ENCODE data around the gene ZNF410. TPM values are rescaled to one million over a fixed set of nuclear protein-coding genes. Genes with fewer than 3 reads are reported as not detected.

ZNF410 gene
- total RNA-seq (2022; extraction: Qiagen RNA extraction; ENCODE audit: low read depth): 42.3 to 57.3 TPM (median 44.2 TPM) in 5 replicates

GRCh38 chr14:73886449-73887317 lies at the start of gene ZNF410:
Gene ZNF410 (plus strand): TSS chr14:73886859. CDS start chr14:73892176, 5,317 bp downstream.

GRCh38 chr14:73851567-73852382 lies 34.9 kb upstream of the ZNF410 start, which contains the start of gene PTGR2:
Gene PTGR2 (plus strand): TSS chr14:73851831. CDS start chr14:73858863, 7,032 bp downstream.

GRCh38 chr14:73949752-73950734 lies 63.4 kb downstream of the ZNF410 start, which contains the start of the genes COQ6 and FAM161B:
Gene COQ6 (plus strand): TSS chr14:73950302. CDS start chr14:73950333, 31 bp downstream.
Gene FAM161B (minus strand): TSS chr14:73950094. CDS start chr14:73950026, 68 bp downstream.

Other genes starting within 250 kb of the ZNF410 start
- gene DNAL1, start 241.9 kb upstream of the ZNF410 start, total RNA-seq (2022; extraction: Qiagen RNA extraction; ENCODE audit: low read depth): 7.9 to 19.8 TPM (median 9.7 TPM) in 5 replicates
- gene PNMA1, start 172.5 kb upstream of the ZNF410 start, total RNA-seq (2022; extraction: Qiagen RNA extraction; ENCODE audit: low read depth): 52.5 to 66.9 TPM (median 60.7 TPM) in 5 replicates
- 8.0 to 12.6 TPM (median 8.7 TPM) in 5 replicates for gene PTGR2, start 35.0 kb upstream of the ZNF410 start, total RNA-seq (2022; extraction: Qiagen RNA extraction; ENCODE audit: low read depth)
- gene FAM161B, start 63.2 kb downstream of the ZNF410 start, total RNA-seq (2022; extraction: Qiagen RNA extraction; ENCODE audit: low read depth): 1.3 to 2.4 TPM (median 1.9 TPM) in 5 replicates
- 20.7 to 32.4 TPM (median 26.5 TPM) in 5 replicates for gene COQ6, start 63.4 kb downstream of the ZNF410 start, total RNA-seq (2022; extraction: Qiagen RNA extraction; ENCODE audit: low read depth)
- gene ENTPD5, start 132.4 kb downstream of the ZNF410 start, total RNA-seq (2022; extraction: Qiagen RNA extraction; ENCODE audit: low read depth): 5.9 to 7.6 TPM (median 6.5 TPM) in 5 replicates
- gene BBOF1, start 132.5 kb downstream of the ZNF410 start, total RNA-seq (2022; extraction: Qiagen RNA extraction; ENCODE audit: low read depth): 3.5 to 8.7 TPM (median 4.0 TPM) in 5 replicates
- 1.6 to 2.4 TPM (median 2.1 TPM) in 5 replicates for gene ALDH6A1, start 197.6 kb downstream of the ZNF410 start, total RNA-seq (2022; extraction: Qiagen RNA extraction; ENCODE audit: low read depth)
- 3.0 to 5.7 TPM (median 4.8 TPM) in 5 replicates for gene LIN52, start 198.1 kb downstream of the ZNF410 start, total RNA-seq (2022; extraction: Qiagen RNA extraction; ENCODE audit: low read depth)

Measured in A549 treated with ZK216348 at 1 μM for 4 hours (cell line).